Effector CD8-positive, alpha-beta T cell (primary cell): Measurements from ENCODE around the gene PLIN5.

ENCODE experiments used
- DNase-seq: peaks from one replicate; lab custom pipeline; 2025; lab: John Stamatoyannopoulos, UW

Gene PLIN5

DNA sequence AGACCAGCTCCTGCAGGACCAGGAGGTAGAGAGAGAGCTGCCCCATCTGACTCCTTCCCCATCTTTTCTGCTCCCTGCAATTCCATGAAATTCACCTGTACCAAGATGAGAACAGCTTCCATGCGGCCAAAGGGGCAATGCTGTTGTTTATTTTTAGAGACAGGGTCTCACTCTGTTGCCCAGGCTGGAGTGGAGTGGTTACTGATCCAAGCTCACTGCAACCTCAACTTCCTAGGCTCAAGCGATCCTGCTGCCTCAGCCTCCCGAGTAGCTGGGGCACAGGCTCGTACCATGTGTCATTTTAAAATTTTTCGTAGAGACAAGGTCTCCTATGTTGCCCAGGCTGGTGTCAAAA lies 13.2 kb downstream of the PLIN5 start:
- no peak for DNase-seq

DNA sequence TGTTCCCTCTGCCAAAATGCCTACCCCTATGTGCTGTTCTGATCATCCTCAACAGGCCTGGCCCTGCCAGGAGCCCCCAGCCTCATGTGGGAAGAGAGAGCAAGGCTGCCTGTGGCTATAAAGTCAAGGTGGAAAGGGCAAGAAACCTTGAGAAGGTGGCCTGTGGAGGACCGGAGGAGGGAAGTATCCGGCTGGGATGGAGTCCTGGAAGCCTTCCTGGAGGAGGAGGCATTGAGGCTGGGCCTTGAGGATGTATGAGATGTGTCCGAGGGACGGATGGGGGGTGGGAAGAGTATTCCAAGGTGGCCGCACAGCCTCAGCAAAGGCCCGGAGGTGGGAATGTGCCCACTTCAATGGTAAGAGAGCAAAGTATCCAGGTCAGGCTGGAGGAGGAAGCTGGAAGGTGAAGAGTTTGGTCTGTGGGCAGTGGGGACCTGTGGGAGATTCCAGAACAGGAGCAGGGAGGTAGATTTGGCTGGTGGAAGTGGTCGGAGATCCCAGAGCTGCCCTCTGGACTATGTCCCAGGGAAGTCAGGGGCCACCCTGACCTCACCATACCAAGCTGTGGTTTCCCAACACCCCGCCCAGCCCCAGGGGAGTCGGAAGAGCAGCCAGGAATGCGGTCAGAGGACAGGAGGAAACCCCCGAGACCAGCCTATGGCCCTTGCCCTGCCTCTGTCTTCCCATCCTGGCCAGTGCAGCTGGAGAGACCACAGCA lies 13.7 kb downstream of the PLIN5 start:
- DNase-seq = no peak

DNA sequence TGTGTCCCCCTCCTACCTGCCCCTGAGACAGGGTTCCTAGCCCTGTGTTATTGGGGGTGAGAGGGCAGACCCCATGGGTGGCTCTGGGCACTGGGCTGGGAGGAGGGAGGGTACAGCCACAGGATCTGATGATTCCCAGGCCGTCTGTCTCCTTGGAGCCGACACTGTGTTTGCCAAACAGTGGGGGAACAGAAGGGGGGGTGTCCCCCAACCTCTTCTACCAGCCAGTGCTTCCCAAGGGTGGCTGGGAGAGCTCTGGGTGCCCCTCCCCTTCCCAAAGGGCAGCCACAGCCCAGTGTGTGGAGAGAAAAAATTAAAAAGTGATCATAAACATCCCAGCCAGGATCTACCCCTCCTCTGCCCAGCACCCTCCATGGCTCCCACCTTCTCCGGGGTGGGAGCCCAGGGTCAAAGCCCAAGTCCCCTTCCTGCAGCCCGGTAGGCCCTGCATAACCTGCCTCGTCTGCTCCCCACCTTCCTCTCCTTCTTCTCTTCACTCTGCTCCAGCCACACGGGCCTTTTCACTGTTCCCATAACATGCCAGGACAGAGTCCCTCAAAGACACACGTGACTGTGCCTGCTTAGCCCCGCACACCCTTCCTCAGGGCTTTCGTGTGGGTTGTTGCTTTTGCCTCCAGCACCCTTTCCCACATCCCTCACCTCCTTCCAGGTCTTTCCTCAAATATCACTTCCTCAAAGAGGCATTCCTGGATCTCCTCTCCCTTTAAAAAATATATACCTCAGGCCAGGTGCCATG lies 15.3 kb downstream of the PLIN5 start:
- DNase-seq = no peak

DNA sequence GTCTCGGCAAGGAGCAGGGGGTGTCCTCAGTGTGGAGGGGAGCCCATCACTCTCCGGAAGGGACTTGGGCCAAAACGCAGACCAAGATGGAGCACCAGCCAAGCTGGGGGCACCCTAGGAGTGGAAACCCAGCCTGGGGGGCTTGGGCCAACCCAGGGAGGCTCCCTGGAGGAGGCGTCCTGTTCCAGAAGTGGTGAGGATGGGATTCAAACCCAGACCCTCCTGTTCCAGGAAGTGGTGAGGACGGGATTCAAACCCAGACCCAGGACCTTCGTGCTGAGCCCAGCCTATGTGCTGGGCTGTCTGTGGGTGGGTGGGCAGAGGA lies 15.9 kb downstream of the PLIN5 start:
- no peak for DNase-seq

DNA sequence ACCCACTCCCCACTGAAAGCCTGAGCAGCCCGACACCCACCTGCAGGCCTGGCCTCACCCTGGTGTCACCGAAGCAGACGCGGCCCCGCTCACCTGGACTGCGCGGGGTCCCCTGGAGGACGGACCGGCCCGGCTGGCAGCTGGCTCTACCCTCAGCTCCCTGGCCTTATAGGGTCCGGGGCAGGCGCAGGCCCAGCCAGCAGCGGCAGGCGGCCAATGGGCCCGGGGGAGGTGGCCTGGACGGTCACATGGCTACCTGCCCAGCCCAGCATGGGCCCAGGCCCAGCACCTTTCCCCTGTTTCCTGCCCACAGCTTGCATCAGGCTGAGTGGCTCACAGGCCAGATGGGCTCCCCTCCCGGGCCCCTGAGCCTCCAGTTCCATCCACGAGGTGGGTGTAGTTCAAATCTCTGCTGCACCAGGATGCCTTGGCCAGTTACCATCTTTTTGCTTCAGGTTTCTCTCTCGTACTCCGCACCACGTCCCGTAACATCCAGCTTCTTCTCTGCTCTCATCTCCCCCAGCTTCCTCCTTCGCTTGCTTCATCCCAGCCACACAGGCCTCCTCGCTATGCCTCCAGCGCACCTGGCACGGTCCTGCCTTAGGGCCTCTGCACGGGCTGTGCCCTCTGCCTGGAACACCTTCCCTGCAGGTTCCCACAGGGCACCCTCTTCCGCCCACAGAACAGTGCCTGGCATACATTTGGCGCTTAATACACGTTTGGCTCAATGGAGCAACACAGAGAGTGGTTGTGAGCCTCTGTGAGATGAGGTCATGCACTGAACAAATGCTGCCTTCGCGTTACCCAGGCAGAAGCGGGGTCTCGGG lies 16.5 kb downstream of the PLIN5 start, which contains the start of gene PLIN4:
TSS of gene PLIN4 (minus strand) at position 142 of the 827 bp plus-strand sequence. CDS start 214 bp downstream, outside the sequence.
- DNase-seq = no peak

DNA sequence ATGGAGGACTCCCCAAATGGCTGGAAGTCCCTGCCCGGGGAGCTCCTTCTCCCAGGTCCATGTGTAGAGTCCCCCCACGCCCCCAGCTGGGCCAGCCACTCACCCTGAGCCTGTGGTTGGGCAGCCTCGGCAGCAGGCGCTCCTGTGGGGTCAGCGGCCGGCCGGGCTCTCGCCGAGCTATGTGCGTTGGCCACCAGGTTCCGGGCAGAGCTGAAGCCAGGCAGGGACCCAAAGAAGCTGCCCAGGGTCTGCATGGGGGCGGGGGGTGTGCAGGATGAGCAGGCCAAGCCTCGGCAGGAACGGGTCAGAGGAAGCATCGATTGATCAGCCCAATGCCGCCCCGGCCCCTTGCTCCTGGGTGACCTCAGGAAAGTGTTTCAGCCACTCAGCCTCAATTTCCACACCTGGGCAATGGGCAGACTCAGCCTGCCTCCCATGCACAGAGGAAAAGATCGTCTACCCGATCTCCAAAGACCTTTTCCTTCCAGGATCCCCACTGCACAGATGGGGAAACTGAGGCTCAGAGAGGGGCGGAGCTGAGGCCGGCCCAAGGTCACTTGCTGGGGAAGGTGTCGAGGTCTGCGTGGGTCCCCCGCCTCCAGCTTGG lies 17.5 kb downstream of the PLIN5 start:
- DNase-seq = no peak

DNA sequence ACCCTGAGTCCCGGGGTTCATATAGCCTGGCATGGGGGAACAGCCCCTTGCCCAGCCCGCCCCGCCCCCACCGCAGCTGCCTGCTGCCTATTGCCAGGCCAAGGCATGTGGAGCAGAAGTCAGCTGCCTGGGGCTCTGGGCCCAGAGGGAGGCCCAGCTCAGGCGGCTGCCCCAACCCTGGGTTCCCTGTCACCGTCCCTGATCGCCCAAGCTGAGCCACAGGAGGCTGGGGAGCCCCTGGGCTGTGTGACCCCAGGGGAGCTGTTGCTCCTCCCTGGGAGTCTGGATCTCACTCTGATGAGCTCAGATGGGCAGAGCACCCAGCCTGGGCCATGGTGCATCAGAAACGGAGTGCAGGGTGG lies 18.1 kb downstream of the PLIN5 start:
- no peak for DNase-seq

DNA sequence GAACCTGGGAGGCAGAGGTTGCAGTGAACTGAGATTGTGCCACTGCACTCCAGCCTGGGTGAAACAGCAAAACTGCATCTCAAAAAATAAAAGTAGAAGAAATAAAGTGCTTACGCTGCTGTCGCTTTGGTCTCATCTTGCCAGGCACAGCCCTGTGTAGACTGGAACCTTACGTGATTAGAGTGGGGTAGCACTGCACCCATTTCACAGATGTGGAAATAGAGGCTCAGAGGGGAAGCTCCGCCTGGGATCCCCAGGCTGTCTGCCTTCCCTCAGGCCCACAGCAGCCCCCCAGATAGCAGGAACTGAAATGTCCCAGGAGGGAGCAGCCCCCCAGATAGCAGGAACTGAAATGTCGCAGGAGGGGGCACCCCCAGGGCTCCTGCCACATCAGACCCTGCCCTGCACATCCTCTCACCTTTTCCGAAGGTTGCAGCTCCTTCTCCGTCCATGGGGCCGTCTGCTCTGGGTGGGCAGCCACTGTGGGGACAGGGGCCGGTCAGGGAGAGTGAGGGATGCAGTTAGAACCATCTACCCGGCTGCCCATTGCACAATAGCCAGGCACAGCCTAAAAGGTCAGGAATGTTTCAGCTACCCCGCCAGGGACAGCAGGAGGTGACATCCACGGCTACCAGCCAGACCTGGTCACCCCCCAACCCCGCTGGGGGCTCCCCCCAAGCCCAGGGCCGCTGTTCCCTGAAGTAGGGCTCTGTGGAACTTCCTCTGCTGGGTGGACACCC lies 18.7 kb downstream of the PLIN5 start:
- DNase-seq = no peak

DNA sequence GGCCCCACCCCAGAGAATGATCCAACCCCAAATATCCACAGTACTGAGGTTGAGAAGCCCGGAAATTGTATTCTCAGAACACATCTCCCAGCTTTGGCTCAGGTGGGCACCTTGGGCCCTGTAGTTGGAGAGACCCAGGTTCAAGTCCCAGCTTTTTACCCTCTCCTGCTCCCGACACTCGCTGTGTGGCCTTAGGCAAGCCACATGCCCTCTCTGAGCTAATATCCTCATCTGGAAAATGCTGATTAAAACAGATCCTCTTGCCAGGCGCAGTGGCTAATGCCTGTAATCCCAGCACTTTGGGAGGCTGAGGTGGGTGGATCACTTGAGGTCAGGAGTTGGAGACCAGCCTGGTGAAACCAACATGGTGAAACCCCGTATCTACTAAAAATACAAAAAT lies 19.3 kb downstream of the PLIN5 start:
- DNase-seq = no peak

DNA sequence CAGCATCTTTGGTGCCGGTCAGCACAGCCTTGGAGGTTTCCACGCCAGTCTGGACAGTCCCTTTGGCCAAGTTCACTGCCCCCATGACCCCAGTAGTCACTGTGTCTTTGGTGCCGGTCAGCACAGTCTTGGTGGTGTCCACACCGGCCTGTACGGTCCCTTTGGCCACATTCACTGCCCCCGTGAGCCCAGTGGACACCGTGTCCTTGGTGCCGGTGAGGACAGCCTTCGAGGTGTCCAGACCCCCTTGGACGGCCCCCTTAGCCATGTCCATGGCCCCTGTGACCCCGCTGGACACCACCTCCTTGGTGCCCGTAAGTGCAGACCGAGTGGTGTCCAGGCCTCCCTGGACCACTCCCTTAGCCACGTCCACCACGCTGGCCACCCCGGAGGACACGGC lies 21.8 kb downstream of the PLIN5 start:
- DNase-seq = no peak

DNA sequence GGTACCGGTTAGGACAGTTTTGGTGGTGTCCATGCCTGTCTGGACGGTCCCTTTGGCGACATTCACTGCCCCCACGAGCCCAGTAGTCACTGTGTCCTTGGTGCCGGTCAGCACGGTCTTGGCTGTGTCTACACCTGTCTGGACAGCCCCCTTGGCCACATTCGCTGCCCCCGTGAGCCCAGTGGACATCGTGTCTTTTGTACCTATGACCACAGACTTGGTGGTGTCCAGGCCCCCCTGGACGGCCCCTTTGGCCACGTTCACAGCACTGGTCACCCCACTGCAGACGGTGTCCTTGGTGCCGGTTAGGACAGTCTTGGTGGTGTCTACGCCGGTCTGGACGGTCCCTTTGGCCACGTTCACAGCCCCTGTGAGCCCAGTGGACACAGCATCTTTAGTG lies 23.0 kb downstream of the PLIN5 start:
- no peak for DNase-seq

DNA sequence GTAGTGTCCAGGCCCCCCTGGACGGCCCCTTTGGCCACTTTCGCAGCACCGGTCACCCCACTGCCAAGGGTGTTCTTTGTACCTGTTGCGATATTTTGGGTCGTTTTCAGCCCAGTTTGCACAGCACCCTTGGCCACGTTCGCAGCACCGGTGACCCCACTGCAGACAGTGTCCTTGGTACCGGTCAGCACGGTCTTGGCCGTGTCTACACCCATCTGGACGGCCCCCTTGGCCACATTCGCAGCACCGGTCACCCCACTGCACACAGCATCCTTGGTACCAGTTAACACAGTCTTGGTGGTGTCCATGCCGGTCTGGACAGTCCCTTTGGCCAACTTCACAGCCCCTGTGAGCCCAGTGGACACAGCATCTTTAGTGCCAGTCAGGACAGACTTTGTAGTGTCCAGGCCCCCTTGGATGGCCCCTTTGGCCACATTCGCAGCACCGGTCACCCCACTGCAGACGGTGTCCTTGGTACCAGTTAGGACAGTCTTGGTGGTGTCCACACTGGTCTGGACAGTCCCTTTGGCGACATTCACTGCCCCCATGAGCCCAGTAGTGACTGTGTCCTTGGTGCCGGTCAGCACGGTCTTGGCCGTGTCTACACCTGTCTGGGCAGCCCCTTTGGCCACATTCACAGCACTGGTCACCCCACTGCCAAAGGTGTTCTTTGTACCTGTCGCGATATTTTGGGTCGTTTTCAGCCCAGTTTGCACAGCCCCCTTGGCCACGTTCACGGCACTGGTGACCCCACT lies 23.5 kb downstream of the PLIN5 start:
- no peak for DNase-seq

DNA sequence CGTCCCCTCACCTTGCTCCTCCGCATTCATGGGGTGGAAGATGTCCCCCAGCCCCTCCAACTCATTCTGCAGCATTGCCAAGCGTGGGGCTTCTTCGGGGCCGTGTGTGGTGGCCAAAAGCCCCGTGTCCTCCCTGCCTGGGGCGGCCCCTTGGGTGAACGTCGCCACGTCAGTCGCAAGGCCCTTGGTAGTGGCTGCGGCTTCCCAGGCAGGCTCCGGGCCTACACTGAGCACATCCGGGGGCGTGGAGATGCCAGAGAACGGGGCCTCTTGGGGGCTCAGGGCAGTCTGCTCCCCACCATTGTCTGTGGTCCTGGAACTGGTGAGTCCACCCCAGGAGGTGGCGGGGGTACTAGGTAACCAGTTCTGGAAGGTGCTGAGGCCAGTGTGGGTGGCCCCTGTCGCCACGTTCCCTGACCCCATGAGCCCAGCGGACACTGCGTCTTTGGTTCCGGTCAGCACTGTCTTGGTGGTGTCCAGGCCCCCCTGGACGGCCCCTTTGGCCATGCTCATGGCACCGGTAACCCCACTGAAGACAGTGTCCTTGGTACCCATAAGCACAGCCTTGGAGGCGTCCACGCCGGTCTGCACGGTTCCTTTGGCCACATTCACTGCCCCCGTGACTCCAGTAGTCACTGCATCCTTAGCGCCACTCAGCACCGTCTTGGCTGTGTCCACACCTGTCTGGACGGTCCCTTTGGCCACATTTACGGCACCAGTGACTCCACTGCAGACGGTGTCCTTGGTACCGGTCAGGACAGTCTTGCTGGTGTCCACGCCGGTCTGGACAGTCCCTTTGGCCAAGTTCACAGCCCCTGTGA lies 24.4 kb downstream of the PLIN5 start:
- DNase-seq = no peak

DNA sequence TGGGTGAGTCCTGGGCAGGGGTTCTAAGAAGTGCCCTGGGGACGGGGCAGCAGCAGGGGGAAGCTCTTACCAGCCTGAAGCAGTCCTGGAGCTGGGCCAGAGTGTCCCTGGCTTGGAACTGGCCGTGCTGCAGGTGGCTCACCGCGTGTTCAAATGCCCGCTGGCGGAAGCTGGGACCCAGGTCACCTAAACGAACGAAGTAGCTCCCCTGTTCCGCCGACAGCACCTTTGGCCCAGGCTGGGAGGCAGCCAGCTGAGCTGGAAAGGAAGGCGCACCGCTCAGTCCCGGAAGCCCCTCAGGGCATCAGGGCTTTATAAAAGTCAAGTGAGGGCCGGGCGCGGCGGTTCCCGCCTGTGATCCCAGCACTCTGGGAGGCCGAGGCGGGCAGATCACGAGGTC lies 26.3 kb downstream of the PLIN5 start:
- no peak for DNase-seq

DNA sequence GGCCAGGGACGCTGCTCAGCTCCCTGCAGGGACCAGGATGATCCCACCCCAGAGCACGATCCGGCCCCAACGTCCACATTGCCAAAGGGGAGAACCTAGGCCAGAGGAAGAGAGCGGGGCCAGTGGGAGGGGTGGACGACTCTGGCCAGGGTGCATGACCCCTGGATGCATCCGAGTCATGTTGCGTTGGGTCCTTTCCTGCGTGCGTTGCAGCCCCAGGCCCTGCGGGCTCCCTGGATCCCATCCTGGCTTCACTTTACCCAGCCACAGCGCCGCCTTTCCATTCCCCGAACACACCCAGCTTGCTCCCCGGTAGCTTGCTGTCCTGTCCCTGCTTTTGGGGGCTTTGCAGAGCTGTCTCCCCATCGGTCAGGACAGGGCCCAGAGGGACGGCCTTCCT lies 27.2 kb downstream of the PLIN5 start:
- DNase-seq = no peak

DNA sequence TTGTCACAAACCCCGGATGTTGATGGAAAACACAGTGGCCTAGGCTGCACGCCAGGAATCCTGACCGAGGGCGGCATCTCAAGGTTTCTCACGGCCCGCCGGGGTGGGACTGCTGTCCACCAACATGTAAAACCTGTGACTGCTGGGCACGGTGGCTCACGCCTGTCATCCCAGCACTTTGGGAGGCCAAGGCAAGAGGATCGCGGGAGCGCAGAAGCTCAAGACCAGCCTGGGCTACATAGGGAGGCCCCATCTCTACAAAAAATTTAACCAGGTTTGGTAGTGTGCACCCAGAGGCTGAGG lies 27.9 kb downstream of the PLIN5 start:
- no peak for DNase-seq

DNA sequence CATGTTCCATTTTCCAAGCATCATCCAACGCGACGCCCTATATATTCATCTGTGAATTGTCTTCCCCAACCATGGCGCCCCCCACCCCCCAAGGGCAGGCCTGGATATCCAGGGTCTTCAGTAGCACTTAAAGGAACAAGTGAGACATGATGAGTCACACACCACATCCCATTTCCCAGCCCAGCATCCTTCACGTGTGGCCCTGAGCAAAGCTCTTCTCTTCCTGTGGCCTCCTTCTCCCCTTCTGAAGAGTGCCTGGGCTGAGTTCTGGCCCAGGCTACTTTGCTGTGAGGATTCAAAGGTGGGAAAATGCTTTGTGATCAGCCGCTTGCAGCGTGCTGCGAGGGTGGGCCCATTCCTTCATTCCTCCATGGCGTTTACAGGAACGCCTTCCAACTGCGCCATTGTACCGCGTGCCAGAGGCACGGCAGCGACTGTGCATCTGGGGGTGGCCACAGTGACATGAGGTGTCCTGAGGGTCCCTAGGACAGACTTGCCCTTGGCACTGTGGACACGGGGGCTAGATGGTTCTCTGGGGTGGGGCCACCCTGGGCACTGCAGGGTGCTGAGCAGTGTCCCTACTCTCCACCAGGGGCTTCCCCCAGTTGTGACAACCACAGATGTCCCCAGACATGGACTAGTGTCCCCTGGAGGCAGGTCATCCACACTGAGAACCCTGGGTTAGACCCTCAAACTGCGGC lies 28.4 kb downstream of the PLIN5 start:
- DNase-seq = no peak

DNA sequence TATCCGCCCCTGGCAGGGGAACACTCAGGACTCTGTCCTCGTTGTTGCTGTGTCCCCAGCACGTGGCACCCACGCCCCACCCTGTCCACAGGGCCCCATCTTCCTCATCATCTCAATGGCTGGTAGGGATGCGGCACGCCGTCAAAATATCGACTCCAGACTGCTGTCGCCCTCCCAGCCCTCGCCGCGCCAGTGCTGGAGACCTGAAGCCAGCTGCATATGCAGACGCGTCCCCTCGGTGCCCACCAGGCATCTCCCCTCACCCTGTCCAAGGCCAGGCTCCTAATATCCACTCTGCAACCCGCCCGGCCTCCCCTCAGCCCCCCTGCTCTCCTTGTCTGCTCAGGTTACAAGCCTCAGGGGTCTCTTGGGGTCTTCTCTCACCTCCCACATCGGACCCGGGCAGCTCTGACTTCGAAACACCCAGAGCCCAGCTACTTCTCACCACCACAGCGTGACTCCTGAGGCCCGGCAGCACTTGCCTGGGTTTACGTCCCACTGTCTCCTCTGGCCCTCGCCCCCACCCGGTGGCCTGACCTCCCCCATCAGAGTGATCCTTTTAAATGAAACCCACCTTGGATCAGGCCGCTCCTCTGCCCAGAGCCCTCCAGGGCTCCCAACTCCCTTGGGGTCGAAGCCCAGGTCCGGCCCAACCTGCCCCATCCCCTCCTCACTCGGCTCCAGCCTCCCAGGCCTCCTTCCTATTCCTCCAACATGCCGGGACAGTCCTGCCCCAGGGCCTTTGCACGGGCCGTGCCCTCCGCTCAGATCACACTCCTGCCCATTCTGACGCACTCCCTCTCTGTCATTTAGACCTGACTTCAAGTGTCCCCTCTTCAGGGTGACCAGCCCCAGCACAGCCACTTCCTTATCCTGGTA lies 29.2 kb downstream of the PLIN5 start:
- DNase-seq = no peak
